ENCODE data around the gene ZNF337.
"Not testable (repeated sequence)": the region's sequence is repeated elsewhere in the genome, so short reads cannot be mapped to it uniquely, and the experiment has no call there.

ZNF337 gene

DNA sequence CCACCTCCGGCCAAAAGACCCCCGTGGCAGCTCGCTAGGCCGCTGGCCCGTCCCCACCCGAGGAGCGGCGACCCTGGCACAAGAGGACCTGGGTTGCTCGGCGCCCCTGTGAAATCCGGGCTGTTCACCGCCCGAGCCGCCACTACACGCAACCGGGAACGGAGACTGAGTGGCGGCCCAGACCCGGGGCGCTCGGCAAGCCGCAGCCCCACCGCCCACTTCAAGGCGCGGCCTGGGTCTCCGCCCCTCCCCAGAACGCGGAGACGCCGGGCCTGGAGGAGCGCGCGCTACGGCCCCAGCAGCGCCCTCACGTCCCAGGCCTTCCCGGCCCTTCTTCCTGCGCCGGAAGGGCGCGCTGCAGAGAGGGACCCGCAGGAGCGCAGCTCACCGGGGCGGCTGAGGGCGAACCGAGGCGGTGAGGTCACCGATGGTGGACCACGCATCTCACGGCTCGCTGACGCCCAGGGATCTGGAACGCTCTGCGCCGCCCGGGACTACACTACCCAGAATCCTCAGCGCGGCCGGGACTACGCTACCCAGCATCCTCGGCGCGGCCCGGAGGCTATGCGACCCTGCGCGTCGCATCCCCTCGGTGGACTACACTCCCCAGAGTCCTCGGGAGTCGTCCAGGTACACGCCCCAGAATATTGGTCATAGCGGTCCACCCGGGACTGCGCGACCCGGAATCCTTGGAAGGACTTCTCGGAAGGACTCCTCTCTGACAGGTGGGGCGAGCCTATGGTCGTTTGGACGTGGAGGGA lies at the start of gene ZNF337:
TSS of gene ZNF337 (minus strand) at position 483 of the 761 bp plus-strand sequence. CDS start 10,436 bp downstream, outside the sequence.
- peak; percentile 88 for DNase-seq

DNA sequence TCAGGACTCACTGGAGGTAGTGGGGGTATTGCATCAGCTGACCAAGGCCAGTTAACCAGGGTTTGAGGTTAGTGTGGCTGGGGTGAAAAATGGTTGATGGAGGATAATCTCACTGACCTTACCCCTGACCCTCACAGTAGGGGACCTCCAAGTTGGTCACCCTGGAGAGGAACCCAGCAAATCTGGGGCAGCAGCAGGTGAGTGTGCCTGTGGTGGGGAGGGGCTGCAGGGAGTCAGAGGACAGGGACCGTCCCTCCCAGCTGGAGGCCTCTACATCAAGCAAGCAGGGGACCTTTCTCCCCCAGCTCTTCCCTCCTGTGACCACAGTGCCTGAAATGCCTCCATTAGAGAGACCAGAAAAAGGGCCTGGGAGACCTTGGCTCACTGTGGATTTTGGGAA lies 49.1 kb upstream of the ZNF337 start:
- no peak for DNase-seq

DNA sequence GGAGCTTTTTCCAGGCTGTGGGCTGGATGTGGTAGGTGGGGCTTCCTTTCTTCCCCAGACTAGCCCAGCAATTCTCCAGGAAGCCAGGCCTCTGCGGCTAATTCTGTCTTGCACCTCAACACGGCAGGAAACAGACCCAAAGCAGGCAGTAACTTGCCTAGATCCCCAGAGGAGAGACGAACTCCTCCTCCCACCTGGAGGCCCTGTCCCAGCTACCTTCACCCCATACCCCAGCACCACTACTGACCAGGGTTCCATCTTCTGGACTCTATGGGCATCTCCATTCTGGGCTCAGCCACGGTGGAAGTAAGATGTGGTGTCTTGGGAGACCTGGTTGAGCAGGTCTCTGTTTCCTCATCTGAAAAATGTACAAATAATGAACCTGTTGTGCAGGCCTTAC lies 48.4 kb upstream of the ZNF337 start:
- no peak for DNase-seq

DNA sequence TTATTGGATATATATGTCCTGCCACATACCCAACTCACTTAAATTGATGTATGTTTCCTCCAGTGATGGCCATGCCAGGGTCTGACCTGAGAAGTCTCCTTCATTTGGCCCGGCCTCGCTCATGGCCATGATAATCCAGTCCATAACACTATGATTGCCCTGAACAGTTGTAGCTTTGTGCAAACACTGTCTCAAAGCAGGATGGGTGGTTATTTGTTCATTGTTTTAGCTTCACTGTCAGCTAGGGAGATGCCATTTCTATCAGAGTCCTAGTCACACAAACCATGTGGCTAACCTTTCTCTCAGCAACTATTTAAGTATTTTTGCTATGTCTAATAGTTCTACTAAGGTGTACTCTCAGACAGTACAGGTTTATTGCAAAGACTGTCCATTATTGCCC lies 47.6 kb upstream of the ZNF337 start:
- DNase-seq = no peak

GRCh38 chr20:25741088-25741487 lies 44.4 kb upstream of the ZNF337 start:
- DNase-seq = no peak

DNA sequence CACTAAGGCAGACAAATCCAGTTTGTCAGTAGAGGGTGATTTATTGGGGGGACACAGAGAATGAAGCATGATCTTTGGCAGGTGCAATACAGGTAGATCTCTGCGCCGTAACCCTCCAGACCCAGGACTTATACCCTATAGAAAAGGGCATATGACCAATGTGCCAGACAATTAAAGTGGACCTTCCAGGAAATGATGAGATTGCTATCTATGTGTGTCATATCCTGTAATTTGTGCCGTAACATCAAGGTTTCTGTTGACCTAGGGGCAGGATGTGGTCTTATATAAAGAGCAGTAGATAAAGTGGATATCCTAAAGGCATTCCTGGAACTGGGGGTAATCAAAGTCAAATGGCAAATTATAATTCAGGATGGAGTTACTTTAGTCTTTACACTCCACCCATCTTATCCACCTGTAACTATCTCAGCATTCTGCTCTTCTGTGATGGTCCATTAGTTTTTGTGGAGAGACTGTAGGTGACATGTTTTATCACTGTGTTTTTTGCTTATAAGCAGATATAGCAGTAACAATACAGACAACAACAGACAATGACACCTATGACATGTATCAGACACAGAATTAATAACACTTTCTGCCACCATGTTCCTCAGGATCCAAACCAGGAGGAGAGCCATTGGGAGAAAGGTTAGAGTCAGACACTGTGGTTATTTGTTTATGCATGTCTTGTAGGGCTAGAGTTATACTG lies 43.1 kb upstream of the ZNF337 start:
- no peak for DNase-seq

GRCh38 chr20:25738198-25738597 lies 41.5 kb upstream of the ZNF337 start:
- no peak for DNase-seq

DNA sequence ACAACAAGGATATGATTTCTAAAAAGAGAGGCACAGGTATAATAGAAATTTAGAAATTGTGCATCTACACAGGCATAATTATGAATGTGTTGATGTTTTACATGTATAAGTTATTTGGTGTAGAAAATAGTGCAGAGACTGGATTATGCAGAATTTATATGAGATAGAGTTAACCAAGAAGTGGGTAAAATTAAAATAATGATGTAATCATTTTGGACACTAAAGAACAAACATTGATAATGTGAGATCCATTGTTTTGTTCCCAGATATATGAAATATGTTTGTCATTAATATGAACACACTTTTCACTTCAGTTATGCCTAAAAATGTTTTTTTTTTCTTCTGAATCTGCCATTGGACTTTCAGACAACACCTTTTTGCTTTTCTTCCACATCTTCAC lies 37.2 kb upstream of the ZNF337 start:
- DNase-seq = no peak

GRCh38 chr20:25730862-25731261 lies 34.2 kb upstream of the ZNF337 start:
- DNase-seq = no peak

GRCh38 chr20:25726357-25726756 lies 29.7 kb upstream of the ZNF337 start:
- DNase-seq = no peak

- DNase-seq = no peak
Observed at GRCh38 chr20:25725639-25726038, 29.0 kb upstream of the ZNF337 start.

- DNase-seq = no peak
Observed at GRCh38 chr20:25723975-25724374, 27.3 kb upstream of the ZNF337 start.

DNA sequence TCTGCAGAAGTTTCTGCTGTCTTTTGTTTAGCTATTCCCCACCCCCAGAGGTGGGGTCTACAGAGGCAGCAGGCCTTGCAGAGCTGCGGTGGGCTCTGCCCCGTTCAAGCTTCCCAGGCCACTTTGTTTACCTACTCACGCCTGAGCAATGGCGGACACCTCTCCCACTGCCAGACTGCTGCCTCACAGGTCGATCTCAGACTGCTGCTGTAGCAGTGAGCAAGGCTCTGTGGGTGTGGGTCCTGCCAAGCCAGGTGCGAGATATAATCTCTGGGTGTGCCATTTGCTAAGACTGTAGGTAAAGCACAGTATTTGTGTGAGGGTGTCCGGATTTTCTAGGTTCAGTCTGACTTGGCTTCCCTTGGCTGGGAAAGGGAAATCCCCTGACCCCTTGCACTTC lies 23.6 kb upstream of the ZNF337 start:
- no peak for DNase-seq

DNA sequence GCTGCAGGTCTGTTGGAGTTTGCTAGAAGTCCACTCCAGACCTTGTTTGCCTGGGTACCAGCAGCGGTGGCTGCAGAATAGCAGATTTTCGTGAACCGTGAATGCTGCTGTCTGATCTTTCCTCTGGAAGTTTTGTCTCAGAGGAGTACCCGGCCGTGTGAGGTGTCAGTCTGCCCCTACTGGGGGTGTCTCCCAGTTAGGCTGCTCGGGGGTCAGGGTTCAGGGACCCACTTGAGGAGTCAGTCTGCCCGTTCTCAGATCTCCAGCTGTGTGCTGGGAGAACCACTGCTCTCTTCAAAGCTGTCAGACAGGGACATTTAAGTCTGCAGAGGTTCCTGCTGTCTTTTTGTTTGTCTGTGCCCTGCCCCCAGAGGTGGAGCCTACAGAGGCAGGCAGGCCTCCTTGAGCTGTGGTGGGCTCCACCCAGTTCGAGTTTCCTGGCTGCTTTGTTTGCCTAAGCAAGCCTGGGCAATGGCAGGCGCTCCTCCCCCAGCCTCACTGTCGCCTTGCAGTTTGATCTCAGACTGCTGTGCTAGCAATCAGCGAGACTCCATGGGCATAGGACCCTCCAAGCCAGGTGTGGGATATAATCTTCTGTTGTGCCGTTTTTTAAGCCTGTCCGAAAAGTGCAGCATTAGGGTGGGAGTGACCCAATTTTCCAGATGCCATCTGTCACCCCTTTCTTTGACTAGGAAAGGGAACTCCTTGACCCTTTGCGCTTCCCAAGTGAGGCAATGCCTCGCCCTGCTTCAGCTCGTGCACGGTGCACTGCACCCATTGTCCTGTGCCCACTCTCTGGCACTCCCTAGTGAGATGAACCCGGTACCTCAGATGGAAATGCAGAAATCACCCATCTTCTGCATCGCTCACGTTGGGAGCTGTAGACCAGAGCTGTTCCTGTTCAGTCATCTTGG lies 22.5 kb upstream of the ZNF337 start:
- not testable (repeated sequence) for DNase-seq

DNA sequence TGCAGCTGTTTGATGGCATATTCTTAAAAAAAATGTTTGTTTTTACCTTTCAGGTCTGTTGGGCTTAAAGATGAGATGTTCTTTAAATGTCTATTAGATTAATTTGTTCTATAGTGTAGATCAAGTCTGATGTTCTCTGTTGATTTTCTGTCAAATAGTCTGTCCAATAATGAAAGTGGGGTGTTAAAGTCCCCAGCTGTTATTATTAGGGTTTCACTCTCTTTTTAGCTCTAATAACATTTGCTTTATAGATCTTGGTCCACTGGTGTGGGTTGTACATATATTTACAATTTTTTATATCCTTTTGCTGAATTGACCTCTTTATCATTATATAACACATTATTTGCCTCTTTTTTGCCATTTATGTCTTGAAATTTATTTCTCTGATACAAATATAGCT lies 11.0 kb upstream of the ZNF337 start:
- no peak for DNase-seq

- no peak for DNase-seq
Observed at GRCh38 chr20:25706793-25707192, 10.1 kb upstream of the ZNF337 start.

DNA sequence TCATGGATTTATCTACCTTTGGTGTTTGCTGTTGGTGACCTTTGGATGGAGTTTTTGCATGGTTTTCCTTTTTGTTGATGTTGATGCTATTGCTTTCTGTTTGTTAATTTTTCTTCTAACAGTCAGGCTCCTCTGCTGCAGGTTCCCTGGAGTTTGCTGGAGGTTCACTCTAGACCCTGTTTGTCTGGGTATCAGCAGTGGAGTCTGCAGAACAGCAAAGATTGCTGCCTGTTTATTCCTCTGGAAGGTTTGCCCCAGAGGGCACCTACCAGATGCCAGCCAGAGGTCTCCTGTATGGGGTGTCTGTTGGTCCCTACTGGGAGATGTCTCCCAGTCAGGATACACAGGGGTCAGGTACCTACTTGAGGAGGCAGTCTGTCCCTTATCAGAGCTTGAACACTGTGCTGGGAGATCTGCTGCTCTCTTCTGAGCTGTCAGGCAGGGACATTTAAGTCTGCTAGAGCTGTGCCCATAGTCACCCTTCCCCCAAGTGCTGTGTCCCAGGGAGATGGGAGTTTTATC lies 9.2 kb upstream of the ZNF337 start:
- DNase-seq = no peak

DNA sequence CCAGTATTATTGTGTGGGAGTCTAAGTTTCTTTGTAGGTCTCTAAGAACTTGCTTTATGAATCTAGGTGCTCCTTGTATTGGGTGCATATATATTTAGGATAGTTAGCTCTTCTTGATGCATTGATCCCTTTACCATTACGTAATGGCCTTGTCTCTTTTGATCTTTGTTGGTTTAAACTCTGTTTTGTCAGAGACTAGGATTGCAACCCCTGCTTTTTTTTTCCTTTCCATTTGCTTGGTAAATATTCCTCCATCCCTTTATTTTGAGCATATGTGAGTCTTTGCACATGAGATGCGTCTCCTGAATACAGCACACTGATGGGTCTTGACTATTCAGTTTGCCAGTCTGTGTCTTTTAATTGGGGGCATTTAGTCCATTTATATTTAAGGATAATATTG lies 7.7 kb upstream of the ZNF337 start:
- DNase-seq = not testable (repeated sequence)

DNA sequence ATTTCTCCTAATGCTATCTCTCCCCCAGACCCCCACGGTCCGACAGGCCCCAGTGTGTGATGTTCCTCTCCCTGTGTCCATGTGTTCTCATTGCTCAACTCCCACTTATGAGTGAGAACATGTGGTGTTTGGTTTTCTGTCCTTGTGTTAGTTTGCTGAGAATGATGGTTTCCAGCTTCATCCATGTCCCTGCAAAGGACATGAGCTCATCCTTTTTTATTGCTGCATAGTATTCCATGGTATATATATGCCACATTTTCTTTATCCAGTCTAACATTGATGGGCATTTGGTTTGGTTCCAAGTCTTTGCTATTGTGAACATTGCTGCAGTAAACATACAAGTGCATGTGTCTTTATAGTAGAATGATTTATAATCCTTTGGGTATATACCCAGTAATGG lies 4.2 kb upstream of the ZNF337 start:
- not testable (repeated sequence) for DNase-seq

- DNase-seq = no peak
Observed at GRCh38 chr20:25699914-25700313, 3.3 kb upstream of the ZNF337 start.

DNA sequence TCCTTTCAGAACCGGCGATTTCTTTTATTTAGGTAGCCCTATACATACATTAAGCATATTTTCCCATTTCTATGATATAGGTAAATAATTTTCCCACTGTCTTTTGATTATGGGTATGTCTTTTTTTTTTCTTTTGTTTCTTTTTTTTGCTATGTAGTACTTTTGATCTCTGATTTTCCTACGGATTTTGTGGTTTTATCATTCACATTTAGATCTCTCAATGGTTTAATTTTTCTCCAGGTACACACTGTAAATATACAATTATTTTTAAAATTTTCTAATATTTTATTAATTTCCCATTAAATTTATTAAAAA lies 436 bp upstream of the ZNF337 start:
- DNase-seq = no peak

- no peak for DNase-seq
Observed at GRCh38 chr20:25695532-25696370, 902 bp downstream of the ZNF337 start.
